ENCODE data around the gene LUZP1.

LUZP1 gene

DNA sequence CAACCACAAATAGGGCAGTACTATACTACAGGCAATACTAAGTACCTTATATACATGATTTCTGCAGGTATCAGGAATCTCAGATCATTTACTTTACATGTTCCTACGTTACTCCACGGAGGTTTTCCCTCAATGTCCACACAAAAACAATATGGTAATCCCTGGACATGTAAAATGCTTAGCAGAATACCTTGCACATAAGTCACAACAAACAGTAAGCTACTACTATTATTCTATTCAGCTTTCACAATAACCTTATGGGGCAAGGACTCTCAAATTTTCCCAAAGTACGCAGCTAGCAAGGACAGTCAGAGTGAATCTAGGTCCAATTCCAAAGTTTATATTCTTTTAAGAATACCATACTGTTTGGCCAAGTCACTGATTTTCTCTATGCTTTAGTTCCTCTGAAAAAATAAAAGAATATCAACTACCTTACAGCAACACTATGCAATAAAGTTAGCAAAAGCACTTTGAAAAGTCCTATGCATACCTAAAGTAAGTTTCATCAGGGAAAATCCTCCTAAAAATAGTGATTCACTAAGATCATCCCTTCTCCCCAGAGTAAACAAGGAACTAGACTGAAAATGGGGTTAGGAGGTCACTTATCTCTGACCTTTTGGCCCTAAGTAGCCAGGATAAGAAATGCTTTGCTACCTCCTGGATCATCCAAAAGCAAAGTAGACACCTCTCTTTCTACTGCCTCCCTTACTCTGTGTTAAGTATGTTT is 67.4 kb downstream of the LUZP1 start:
- Histone ChIP-seq H2AFZ (no peak overlapping the region), H3K79me2 (peaks cover 7% of the 10 kb centered on the region), H3K36me3 (ENCODE audit: control insufficient read depth, insufficient read depth, low read length) (no peaks in the 10 kb centered on the region), H3K9ac (no peak overlapping the region), H3K27ac (peak overlapping the region; percentile 3), H3K9me3 (ENCODE audit: control insufficient read depth, low read length) (no peaks in the 10 kb centered on the region), H3K4me3 (ENCODE audit: low read depth, low read length) (no peak overlapping the region), H3K4me2 (ENCODE audit: low read length) (no peak overlapping the region), H3K4me1 (no peaks in the 10 kb centered on the region), H3K27me3 (ENCODE audit: control insufficient read depth, insufficient read depth, low read length) (no peaks in the 10 kb centered on the region)
- TF ChIP-seq CTCF (IDR thresholded peaks at IDR 0.05): no peak

DNA sequence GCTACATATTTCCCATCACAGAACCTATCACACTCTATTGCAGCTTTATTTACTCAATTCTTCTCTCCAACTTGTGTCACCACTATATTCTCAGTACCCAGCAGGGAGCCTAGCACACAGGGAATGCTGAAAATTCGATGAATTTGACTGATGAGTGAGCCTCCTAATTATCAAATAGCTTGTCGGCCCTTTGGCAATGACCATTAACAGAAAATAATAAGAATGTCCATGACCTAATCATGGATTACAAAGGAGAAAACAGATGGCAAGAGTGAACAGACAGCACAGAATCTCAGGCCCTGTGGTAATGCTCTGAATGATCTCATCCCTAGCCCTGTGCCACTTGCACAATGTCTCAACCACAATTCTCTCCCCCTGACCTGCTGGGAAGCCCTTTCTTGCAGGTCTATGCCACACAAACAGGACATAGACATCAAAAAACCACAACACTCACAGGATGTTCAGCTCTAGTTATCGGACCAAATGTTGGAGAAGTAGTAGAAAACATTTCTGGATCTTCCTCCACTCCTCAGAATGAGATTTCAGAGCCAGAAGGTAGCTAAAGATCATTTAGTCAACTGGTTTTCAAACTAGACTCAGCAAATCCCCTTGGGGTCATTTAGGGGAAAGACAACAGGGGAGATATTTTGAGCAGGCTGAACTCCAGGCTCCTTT is 68.4 kb downstream of the LUZP1 start:
- H3K79me2 ChIP-seq: peaks cover 7% of the 10 kb centered on the region
- H3K27ac ChIP-seq: no peak overlapping the region
- no peak overlapping the region for H3K4me3 ChIP-seq (ENCODE audit: low read depth, low read length)
- TF ChIP-seq CTCF (IDR thresholded peaks at IDR 0.05): no peak
- no peak overlapping the region for H3K4me2 ChIP-seq (ENCODE audit: low read length)
- H3K9me3 ChIP-seq (ENCODE audit: control insufficient read depth, low read length): no peaks in the 10 kb centered on the region
- H3K9ac ChIP-seq: no peak overlapping the region
- H3K27me3 ChIP-seq (ENCODE audit: control insufficient read depth, insufficient read depth, low read length): no peaks in the 10 kb centered on the region
- H3K4me1 ChIP-seq: no peaks in the 10 kb centered on the region
- H2AFZ ChIP-seq: no peak overlapping the region
- no peaks in the 10 kb centered on the region for H3K36me3 ChIP-seq (ENCODE audit: control insufficient read depth, insufficient read depth, low read length)

DNA sequence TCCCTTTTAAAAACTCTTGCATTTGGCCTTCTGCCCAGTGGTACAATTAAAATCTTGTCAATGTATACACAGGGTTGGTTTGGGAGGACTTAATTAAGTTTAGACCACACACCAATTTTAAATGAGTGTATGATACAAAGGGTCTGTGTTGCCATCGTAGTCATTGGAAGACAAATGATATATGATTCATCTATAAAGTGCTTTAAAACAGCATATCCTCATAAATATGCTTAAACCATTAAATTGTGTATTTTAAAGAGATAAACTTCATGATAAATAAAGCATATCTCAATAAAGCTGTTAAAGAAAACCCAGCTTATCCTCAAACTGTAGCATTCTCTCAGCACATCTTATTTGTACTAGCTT is 69.5 kb downstream of the LUZP1 start:
- H3K9ac ChIP-seq: no peak overlapping the region
- H3K79me2 ChIP-seq: peaks cover 7% of the 10 kb centered on the region
- no peak for TF ChIP-seq CTCF (IDR thresholded peaks at IDR 0.05)
- no peaks in the 10 kb centered on the region for H3K4me1 ChIP-seq
- peak overlapping the region; percentile 9 for H3K4me2 ChIP-seq (ENCODE audit: low read length)
- H3K27me3 ChIP-seq (ENCODE audit: control insufficient read depth, insufficient read depth, low read length): no peaks in the 10 kb centered on the region
- no peak overlapping the region for H2AFZ ChIP-seq
- H3K4me3 ChIP-seq (ENCODE audit: low read depth, low read length): no peak overlapping the region
- no peaks in the 10 kb centered on the region for H3K36me3 ChIP-seq (ENCODE audit: control insufficient read depth, insufficient read depth, low read length)
- no peaks in the 10 kb centered on the region for H3K9me3 ChIP-seq (ENCODE audit: control insufficient read depth, low read length)
- H3K27ac ChIP-seq: no peak overlapping the region

- Histone ChIP-seq H3K4me1 (no peaks in the 10 kb centered on the region), H3K27ac (no peak overlapping the region), H3K27me3 (ENCODE audit: control insufficient read depth, insufficient read depth, low read length) (no peaks in the 10 kb centered on the region), H3K9ac (no peak overlapping the region), H3K36me3 (ENCODE audit: control insufficient read depth, insufficient read depth, low read length) (no peaks in the 10 kb centered on the region), H2AFZ (no peak overlapping the region), H3K9me3 (ENCODE audit: control insufficient read depth, low read length) (no peaks in the 10 kb centered on the region), H3K4me3 (ENCODE audit: low read depth, low read length) (no peak overlapping the region), H3K79me2 (peaks cover 7% of the 10 kb centered on the region), H3K4me2 (ENCODE audit: low read length) (peak overlapping the region; percentile 9)
- TF ChIP-seq CTCF (IDR thresholded peaks at IDR 0.05): peak; percentile 73
These were observed 70.0 kb downstream of the LUZP1 start for GRCh38 chr1:23098463-23099170.
